Measurements from ENCODE around the gene TRNAU1AP.
"Not testable (repeated sequence)": the region's sequence is repeated elsewhere in the genome, so short reads cannot be mapped to it uniquely, and the experiment has no call there.

Gene TRNAU1AP

DNA sequence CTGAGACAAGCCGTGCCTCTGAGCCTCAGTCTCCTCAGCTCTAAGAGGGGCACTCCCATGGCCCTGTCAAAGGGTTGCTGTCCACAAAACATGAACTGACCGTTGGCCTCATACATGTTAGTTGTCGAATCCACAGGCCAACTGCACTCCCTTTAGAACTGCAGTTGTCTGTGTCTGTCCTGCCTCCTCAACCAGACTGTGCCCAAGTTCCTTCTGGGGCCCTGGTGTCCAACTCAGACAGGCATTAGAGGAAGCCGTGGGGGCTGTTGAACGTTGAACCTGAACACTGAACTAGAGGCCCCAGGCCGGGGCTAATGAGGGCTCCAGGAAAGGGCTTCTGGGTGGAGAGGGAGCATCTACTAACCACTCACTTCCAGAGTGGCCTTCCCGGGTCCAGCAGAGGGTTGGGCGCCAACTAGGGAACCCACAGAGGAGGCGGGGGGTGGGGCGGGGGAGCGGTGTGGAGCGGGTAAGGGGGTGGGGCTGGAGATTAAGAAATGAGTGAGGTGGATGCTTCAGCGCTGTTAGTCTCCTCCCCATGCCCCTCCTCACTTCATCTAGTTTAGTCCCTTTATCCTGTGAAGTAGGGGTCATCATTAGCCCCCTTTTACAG lies 38.9 kb downstream of the TRNAU1AP start, which contains the start of gene RAB42:
RAB42 (plus strand) TSS at position 558 of the 613 bp plus-strand sequence. CDS start 247 bp downstream, outside the sequence.
- no peaks in the 10 kb centered on the region for H3K9me3 ChIP-seq (ENCODE audit: low read depth, low read length)
- DNase-seq (ENCODE audit: low read depth, low spot score): no peak
- H3K4me3 ChIP-seq: no peak within 1 kb of the TSS
- H3K36me3 ChIP-seq (ENCODE audit: insufficient read depth, low read length): no peaks in the 10 kb centered on the region
- TF ChIP-seq POLR2AphosphoS5 (IDR thresholded peaks at IDR 0.05; ENCODE audit: borderline replicate concordance, low read depth, low read length) (no peak), EZH2 (IDR thresholded peaks at IDR 0.05) (no peak), FOXP2 (optimal IDR thresholded peaks at IDR 0.05; ENCODE audit: control extremely low read depth, extremely low read length, insufficient read depth) (no peak)
- H3K27ac ChIP-seq: no peak within 1 kb of the TSS
- no peak within 1 kb of the TSS for H3K9ac ChIP-seq (ENCODE audit: insufficient read length)

DNA sequence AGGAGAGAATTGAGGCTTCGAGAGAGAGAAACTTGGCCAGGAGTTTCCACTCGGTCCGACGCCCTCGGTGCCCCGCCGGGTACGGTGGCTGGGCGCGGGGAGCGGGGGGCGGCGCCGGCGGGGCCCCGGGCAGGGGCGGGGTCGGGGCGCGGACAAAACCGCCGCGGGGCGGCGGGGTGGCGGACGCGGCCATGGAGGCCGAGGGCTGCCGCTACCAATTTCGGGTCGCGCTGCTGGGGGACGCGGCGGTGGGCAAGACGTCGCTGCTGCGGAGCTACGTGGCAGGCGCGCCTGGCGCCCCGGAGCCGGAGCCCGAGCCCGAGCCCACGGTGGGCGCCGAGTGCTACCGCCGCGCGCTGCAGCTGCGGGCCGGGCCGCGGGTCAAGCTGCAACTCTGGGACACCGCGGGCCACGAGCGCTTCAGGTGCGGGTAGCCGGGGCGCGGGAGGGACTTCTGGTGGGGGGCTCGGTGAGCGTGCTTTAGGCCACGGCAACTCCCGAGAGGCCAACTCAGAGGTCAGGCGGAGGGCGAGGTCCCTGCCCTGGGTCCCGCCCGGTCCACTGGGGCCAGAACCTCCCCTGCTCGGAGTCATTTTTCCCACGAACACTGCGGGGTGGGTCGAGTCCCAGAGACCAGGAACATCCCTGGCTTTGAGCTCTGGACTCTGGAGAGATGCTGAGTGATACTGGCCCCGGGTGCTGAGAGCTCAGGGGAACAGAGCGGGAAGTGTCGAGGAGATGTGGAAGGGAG lies 39.6 kb downstream of the TRNAU1AP start:
- no peak overlapping the region for H3K4me3 ChIP-seq
- H3K9ac ChIP-seq (ENCODE audit: insufficient read length): no peak overlapping the region
- H3K27ac ChIP-seq: no peak overlapping the region
- no peak for DNase-seq (ENCODE audit: low read depth, low spot score)
- no peaks in the 10 kb centered on the region for H3K9me3 ChIP-seq (ENCODE audit: low read depth, low read length)
- TF ChIP-seq FOXP2 (optimal IDR thresholded peaks at IDR 0.05; ENCODE audit: control extremely low read depth, extremely low read length, insufficient read depth) (no peak), EZH2 (IDR thresholded peaks at IDR 0.05) (no peak), POLR2AphosphoS5 (IDR thresholded peaks at IDR 0.05; ENCODE audit: borderline replicate concordance, low read depth, low read length) (no peak)
- H3K36me3 ChIP-seq (ENCODE audit: insufficient read depth, low read length): no peaks in the 10 kb centered on the region

DNA sequence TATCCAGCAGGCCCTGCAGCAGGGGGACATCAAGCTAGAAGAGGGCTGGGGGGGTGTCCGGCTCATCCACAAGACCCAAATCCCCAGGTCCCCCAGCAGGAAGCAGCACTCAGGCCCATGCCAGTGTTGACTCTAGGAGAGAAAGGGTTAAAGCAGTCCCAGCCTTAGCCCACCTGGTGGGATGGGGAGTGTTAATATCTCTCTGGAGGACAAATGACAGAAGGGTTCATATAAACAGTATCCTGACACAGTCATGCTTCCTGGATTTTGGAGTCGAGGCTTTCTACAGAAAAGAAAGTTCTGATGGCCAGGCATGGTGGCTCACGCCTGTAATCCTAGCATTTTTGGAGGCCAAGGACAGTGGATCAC lies 41.1 kb downstream of the TRNAU1AP start:
- H3K9me3 ChIP-seq (ENCODE audit: low read depth, low read length); H3K9ac ChIP-seq (ENCODE audit: insufficient read length); H3K36me3 ChIP-seq (ENCODE audit: insufficient read depth, low read length); H3K27ac ChIP-seq; DNase-seq (ENCODE audit: low read depth, low spot score); H3K4me3 ChIP-seq: not testable (repeated sequence)

GRCh38 chr1:28594686-28595411 lies 42.0 kb downstream of the TRNAU1AP start:
- not testable (repeated sequence) for H3K9ac ChIP-seq (ENCODE audit: insufficient read length); H3K36me3 ChIP-seq (ENCODE audit: insufficient read depth, low read length); H3K4me3 ChIP-seq; DNase-seq (ENCODE audit: low read depth, low spot score); H3K9me3 ChIP-seq (ENCODE audit: low read depth, low read length); H3K27ac ChIP-seq

DNA sequence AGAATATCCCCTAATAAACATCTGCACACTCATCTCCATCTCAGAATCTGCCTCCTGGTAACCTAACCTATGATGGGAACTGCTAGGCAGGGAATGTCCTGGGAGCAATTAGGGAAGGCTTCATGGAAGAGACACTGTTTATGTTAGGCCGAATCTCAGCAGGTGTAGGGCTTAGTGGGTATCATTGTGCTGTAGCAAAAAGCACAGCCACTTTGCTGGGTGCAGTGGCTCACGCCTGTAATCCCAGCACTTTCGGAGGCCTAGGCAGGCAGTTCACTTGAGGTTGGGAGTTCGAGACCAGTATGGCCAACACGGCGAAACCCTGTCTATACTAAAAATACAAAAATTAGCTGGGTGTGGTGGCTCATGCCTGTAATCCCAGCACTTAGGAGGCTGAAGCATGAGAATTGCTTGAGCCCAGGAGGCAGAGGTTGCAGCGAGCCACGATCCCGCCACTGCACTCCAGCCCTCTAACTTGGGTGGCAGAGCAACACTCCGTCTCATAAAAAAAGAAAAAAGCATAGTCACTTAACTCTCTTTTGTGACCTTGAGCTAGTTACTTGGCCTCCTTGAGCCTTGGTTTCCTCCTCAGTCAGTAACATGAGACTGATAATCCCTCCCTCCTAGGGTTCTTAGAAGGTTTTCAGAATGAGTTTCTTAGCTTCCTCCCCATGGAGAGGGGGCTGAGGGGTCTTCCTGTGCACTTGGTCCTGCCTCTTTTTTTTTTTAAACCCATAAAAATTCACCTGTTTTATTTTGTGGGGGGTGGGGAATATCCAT lies 42.7 kb downstream of the TRNAU1AP start:
- Histone ChIP-seq H3K9me3 (ENCODE audit: low read depth, low read length) (no peaks in the 10 kb centered on the region), H3K4me3 (no peak overlapping the region), H3K27ac (no peak overlapping the region), H3K9ac (ENCODE audit: insufficient read length) (no peak overlapping the region), H3K36me3 (ENCODE audit: insufficient read depth, low read length) (no peaks in the 10 kb centered on the region)
- TF ChIP-seq FOXP2 (optimal IDR thresholded peaks at IDR 0.05; ENCODE audit: control extremely low read depth, extremely low read length, insufficient read depth) (no peak), EZH2 (IDR thresholded peaks at IDR 0.05) (no peak), POLR2AphosphoS5 (IDR thresholded peaks at IDR 0.05; ENCODE audit: borderline replicate concordance, low read depth, low read length) (no peak)
- DNase-seq (ENCODE audit: low read depth, low spot score): no peak

- H3K36me3 ChIP-seq (ENCODE audit: insufficient read depth, low read length); H3K9me3 ChIP-seq (ENCODE audit: low read depth, low read length); H3K27ac ChIP-seq; DNase-seq (ENCODE audit: low read depth, low spot score); H3K4me3 ChIP-seq; H3K9ac ChIP-seq (ENCODE audit: insufficient read length): not testable (repeated sequence)
Measured at GRCh38 chr1:28596276-28596675, 43.4 kb downstream of the TRNAU1AP start.

GRCh38 chr1:28601696-28602095 lies 48.8 kb downstream of the TRNAU1AP start:
- H3K9me3 ChIP-seq (ENCODE audit: low read depth, low read length): no peaks in the 10 kb centered on the region
- H3K27ac ChIP-seq: no peak overlapping the region
- H3K9ac ChIP-seq (ENCODE audit: insufficient read length): no peak overlapping the region
- no peak for DNase-seq (ENCODE audit: low read depth, low spot score)
- TF ChIP-seq FOXP2 (optimal IDR thresholded peaks at IDR 0.05; ENCODE audit: control extremely low read depth, extremely low read length, insufficient read depth) (no peak), POLR2AphosphoS5 (IDR thresholded peaks at IDR 0.05; ENCODE audit: borderline replicate concordance, low read depth, low read length) (no peak), EZH2 (IDR thresholded peaks at IDR 0.05) (no peak)
- peaks cover 32% of the 10 kb centered on the region for H3K36me3 ChIP-seq (ENCODE audit: insufficient read depth, low read length)
- H3K4me3 ChIP-seq: no peak overlapping the region

- TF ChIP-seq FOXP2 (optimal IDR thresholded peaks at IDR 0.05; ENCODE audit: control extremely low read depth, extremely low read length, insufficient read depth) (no peak), POLR2AphosphoS5 (IDR thresholded peaks at IDR 0.05; ENCODE audit: borderline replicate concordance, low read depth, low read length) (no peak)
- Histone ChIP-seq H3K9ac (ENCODE audit: insufficient read length) (no peak overlapping the region), H3K4me3 (no peak overlapping the region), H3K27ac (no peak overlapping the region), H3K36me3 (ENCODE audit: insufficient read depth, low read length) (peaks cover 37% of the 10 kb centered on the region), H3K9me3 (ENCODE audit: low read depth, low read length) (no peaks in the 10 kb centered on the region)
- DNase-seq (ENCODE audit: low read depth, low spot score): peak; percentile 53
Measured at GRCh38 chr1:28602536-28603439, 49.9 kb downstream of the TRNAU1AP start.

Data from SK-N-MC (cell line).